Lung (tissue), 12 donors: ENCODE measurements around the gene ARHGEF28. TPM values are rescaled to one million over a fixed set of nuclear protein-coding genes. Genes with fewer than 3 reads are reported as not detected.
A peak's percentile ranks its signal among the peaks of the same experiment; 100 is the strongest.

ENCODE experiments used
- ATAC-seq: fragments of 200-7000 bp; cut with Tn5 transposase; one replicate; pipeline ENCODE4 v1.9.1; 2020; ENCODE audit warnings: moderate number of reproducible peaks; ENCODE audit not compliant: insufficient read depth, low FRiP score
- DNase-seq, 3 donors: peaks; one replicate each; pipeline ENCODE4 v3.0.0-alpha.2; 2013 to 2017
- H3K27ac ChIP-seq, 2 donors: one replicate each; pipeline ENCODE4 v1.5.1; 2013; ENCODE audit warnings: mild to moderate bottlenecking in 2 of 2, moderate library complexity in 2 of 2, control low read depth in 1 of 2, inconsistent platforms in 1 of 2, low read depth in 1 of 2, low read length in 1 of 2
- H3K27me3 ChIP-seq, 3 donors: one replicate each; pipeline ENCODE4 v1.5.1; 2013; ENCODE audit warnings: low read length in 2 of 3; ENCODE audit not compliant: control insufficient read depth in 3 of 3, insufficient read depth in 3 of 3
- H3K36me3 ChIP-seq, 4 donors: one replicate each; pipeline ENCODE4 v1.5.1; 2013; ENCODE audit warnings: low read length in 4 of 4, mild to moderate bottlenecking in 1 of 4, moderate library complexity in 1 of 4; ENCODE audit not compliant: control insufficient read depth in 4 of 4, insufficient read depth in 4 of 4
- H3K4me1 ChIP-seq, 5 donors: one replicate each; pipeline ENCODE4 v1.5.1; 2013; ENCODE audit warnings: low read length in 5 of 5, mild to moderate bottlenecking in 2 of 5, moderate library complexity in 1 of 5; ENCODE audit not compliant: control insufficient read depth in 5 of 5, insufficient read depth in 5 of 5
- H3K4me3 ChIP-seq: one replicate; pipeline ENCODE4 v1.5.1; 2013; ENCODE audit warnings: mild to moderate bottlenecking, control low read depth, moderate library complexity
- H3K9ac ChIP-seq, 2 donors: one replicate each; pipeline ENCODE4 v1.5.1; 2013; ENCODE audit warnings: low read length in 2 of 2, control low read depth in 1 of 2; ENCODE audit not compliant: insufficient read depth in 1 of 2
- H3K9me3 ChIP-seq, 4 donors: one replicate each; pipeline ENCODE4 v1.5.1; 2013; ENCODE audit warnings: low read length in 3 of 4, mild to moderate bottlenecking in 1 of 4, moderate library complexity in 1 of 4; ENCODE audit not compliant: control insufficient read depth in 4 of 4, insufficient read depth in 3 of 4
- CTCF ChIP-seq: IDR thresholded peaks from 2 replicates; pipeline ENCODE4 v1.5.1; 2012; ENCODE audit warnings: mild to moderate bottlenecking; ENCODE audit errors: control extremely low read depth, extremely low read depth
- WGBS, 2 donors: extraction: QIAGEN DNeasy Blood & Tissue Kit; methylation state at CpG; one replicate each; pipeline ENCODE4 v1.1.7; 2013; 5-methylcytosine and 5-hydroxymethylcytosine counted together
- polyA plus RNA-seq, 2 donors: library from polyadenylated mRNA; stranded (reverse); fragments of 200-250 nt; gene quantifications; one replicate each; pipeline ENCODE4 v1.2.1, GENCODE V29; 2013
- total RNA-seq, 2 donors: library from RNA; depleted of rRNA in 1 of 2; stranded (reverse); fragments of >200 nt in 1 of 2; gene quantifications; one replicate each; pipeline ENCODE4 v1.2.1, GENCODE V29; 2014 to 2021
- donor health status: control.
- donor health status: control.
- donor health status: Bipolar disorder and iron deficiency.
- donor health status: healthy.
- donor health status: DM: yes; HTN: yes; CAD: no.

The ARHGEF28 gene
- total and polyA plus RNA-seq, 4 donors: 3.0 to 13.0 (median 10.0) TPM

GRCh38 chr5:73857446-73857845 lies 231.4 kb downstream of the ARHGEF28 start:
- no peaks in the 10 kb centered on the region for H3K9me3 ChIP-seq
- no peaks in the 10 kb centered on the region for H3K36me3 ChIP-seq
- whole genome bisulfite sequencing, 2 donors: 68 to 73% methylated on average over 3 of the region's 3 CpGs
- no peak overlapping the region for H3K27ac ChIP-seq
- TF ChIP-seq CTCF: no peak
- ATAC-seq: no peak
- no peak for DNase-seq
- peaks cover 0 to 6% (median 0%) of the 10 kb centered on the region in 5 donors for H3K4me1 ChIP-seq
- no peaks in the 10 kb centered on the region for H3K27me3 ChIP-seq
- no peak overlapping the region for H3K9ac ChIP-seq
- no peak overlapping the region for H3K4me3 ChIP-seq

GRCh38 chr5:73858054-73858453 lies 232.1 kb downstream of the ARHGEF28 start:
- TF ChIP-seq CTCF: no peak
- Histone ChIP-seq H3K9me3 (no peaks in the 10 kb centered on the region), H3K4me3 (no peak overlapping the region), H3K36me3 (no peaks in the 10 kb centered on the region), H3K27me3 (no peaks in the 10 kb centered on the region), H3K4me1 (peaks cover 0 to 6% (median 0%) of the 10 kb centered on the region in 5 donors), H3K9ac (no peak overlapping the region), H3K27ac (no peak overlapping the region)
- WGBS, 2 donors: 79 to 89% methylated on average over 4 of the region's 4 CpGs
- no peak for DNase-seq
- ATAC-seq: no peak

GRCh38 chr5:73858776-73859175 lies 232.8 kb downstream of the ARHGEF28 start:
- WGBS, 2 donors: 75 to 80% methylated on average over 3 of the region's 3 CpGs
- H3K27ac ChIP-seq: no peak overlapping the region
- no peaks in the 10 kb centered on the region for H3K36me3 ChIP-seq
- H3K4me3 ChIP-seq: no peak overlapping the region
- no peak for TF ChIP-seq CTCF
- peaks cover 0 to 6% (median 0%) of the 10 kb centered on the region in 5 donors for H3K4me1 ChIP-seq
- DNase-seq: no peak
- H3K27me3 ChIP-seq: no peaks in the 10 kb centered on the region
- no peaks in the 10 kb centered on the region for H3K9me3 ChIP-seq
- H3K9ac ChIP-seq: no peak overlapping the region
- ATAC-seq: no peak

- Histone ChIP-seq H3K27me3 (no peaks in the 10 kb centered on the region), H3K4me1 (peaks cover 0 to 6% (median 0%) of the 10 kb centered on the region in 5 donors), H3K36me3 (no peaks in the 10 kb centered on the region), H3K9ac (no peak overlapping the region), H3K27ac (no peak overlapping the region), H3K4me3 (no peak overlapping the region), H3K9me3 (no peaks in the 10 kb centered on the region)
- ATAC-seq (peak; percentile 40), DNase-seq (no peak)
- TF ChIP-seq CTCF: no peak
- WGBS, 2 donors: 50 to 72% methylated on average over 5 of the region's 5 CpGs
Measured at GRCh38 chr5:73859696-73860095, 233.7 kb downstream of the ARHGEF28 start.
